GM21717 (cell line): Measurements from ENCODE around the gene MOB2.

Source experiments
- ATAC-seq: cut with Tn5 transposase; IDR thresholded peaks from one replicate; pipeline ENCODE4 v1.9.1; 2021; ENCODE audit warnings: mild to moderate bottlenecking, moderate library complexity; ENCODE audit not compliant: unreplicated experiment

MOB2 gene

GRCh38 chr11:1487851-1488574 lies 1.4 kb upstream of the MOB2 start:
- ATAC-seq: no peak

DNA sequence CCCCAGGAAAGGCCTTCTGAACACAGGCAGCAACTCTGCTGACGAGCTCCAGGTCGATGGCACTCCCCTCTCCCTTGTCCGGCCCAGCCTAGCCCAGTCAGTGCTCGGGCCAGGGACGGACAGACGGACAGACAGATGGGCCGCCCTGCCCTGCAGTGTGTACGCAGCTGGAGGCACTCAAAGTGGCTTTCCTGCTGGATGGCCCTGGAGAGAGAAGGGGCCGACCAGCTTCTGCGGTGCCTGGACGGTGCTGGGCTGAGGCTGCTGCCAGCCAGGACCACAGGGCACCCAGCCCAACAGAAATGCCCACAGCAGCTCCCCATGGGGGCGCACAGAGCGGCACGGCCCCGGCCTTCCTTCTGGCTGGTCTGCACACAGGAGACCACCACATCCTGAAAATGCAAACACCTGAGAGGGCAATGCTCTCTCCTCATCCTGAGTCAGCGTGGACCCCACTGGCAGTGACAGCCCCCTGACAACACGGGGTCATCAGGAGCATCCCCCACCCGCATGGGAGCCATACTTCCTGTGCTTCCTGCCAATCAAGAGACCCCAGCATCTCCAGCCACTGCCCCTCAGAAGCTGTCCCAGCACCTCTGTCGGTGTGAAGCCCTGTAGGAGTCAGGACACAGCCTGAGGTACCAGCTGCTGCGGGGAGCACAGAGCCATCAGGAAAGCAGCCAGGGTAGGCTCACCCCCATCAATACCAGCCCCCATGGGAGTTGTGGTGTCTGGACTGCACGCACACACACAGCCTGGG lies 692 bp upstream of the MOB2 start:
- ATAC-seq: no peak

GRCh38 chr11:1485504-1485885 lies 1.1 kb downstream of the MOB2 start:
- ATAC-seq: no peak

DNA sequence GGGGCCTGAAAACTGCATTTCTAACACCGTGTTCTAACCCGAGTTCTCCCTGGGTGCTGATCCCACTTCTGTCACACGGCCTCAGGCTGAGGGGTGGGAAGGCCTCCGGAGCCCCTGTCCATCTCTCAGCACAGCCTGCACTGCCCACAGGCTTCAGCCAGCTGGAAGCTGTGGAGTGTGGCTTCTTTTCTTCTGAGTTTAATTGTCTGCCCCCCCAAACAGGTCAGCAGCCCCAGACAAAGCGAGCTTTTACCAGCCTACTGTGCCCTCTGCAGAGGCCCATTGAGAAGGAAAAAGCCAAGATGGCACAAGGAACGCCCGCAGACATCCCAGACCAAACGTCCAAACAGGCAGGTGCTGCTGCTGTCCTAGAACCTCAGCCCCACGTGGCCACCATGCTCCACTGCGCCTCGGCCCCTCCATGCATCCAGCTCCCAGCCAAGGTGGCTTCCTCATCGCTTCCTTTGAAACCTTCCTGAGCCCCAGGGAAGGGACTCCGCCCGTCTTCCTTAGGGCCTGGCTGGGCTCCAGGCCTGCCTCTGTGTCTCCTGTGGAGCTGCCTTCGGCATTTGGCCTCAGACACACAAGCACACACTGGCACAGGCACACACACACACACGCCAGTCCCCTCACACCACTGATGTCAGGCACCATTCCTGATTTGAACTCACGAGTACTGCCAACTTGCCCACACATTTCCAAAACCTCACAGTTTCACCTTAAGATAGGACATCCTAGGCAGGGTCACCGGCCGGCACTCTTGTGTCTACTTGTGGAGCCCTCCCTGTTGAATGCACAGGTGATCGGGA lies 1.7 kb downstream of the MOB2 start:
- no peak for ATAC-seq

DNA sequence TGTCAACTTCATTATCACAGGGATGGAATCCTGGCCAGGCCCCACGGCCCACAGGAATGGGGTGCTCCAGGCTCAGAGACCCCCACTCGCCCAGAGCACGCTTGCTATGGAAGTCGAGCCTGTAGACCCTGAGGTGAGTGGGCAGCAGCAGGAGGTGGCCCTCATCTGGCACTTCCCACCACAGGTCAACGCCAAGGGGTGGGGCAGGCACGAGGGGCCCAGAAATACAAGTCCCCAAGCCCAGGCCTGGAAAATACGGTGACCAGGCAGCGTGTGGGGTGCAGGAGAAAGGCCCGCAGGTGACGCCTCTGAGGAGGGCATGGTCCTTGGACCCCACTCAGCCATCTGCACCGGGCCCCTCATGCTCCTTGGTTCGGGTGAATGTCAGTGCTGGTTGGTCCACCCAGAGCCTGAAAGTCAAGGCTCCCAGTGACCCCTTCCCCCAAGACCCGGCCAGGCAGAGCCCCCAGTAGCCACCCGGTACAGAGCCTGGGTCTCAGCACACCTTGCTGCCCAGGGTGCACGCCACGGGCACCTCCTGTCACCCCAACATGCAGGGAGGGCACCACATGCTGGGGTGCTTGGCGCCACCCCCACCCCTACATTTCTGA lies 2.4 kb downstream of the MOB2 start:
- no peak for ATAC-seq

DNA sequence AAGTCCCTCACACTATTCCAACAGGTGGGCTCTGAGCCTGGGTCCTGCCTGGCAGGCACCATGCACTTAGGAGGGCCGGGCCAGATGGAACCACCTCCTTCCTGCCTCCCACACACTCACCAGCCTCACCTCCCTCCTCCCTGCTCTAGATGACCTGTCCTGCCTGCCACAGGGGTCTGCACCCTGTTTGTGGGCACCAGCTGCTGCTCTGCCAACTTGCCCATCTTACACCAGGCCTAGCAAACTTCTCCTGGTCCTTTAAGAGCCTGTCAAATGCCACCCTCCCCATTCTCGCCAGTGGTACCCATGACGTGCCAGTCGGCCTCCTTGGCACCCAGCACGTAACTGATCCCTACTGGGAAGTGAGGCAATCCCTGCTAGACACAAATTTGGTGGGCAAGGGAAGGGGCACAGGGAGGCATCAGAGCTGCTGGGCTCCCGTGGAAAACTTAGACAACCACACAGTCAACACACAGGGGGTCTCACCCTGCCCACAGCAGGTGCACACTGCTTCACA lies 3.1 kb downstream of the MOB2 start:
- no peak for ATAC-seq

- no peak for ATAC-seq
Observed at GRCh38 chr11:1482581-1483444, 3.8 kb downstream of the MOB2 start.

- no peak for ATAC-seq
Observed at GRCh38 chr11:1481861-1482441, 4.6 kb downstream of the MOB2 start.

- no peak for ATAC-seq
Observed at GRCh38 chr11:1481483-1481825, 5.1 kb downstream of the MOB2 start.

DNA sequence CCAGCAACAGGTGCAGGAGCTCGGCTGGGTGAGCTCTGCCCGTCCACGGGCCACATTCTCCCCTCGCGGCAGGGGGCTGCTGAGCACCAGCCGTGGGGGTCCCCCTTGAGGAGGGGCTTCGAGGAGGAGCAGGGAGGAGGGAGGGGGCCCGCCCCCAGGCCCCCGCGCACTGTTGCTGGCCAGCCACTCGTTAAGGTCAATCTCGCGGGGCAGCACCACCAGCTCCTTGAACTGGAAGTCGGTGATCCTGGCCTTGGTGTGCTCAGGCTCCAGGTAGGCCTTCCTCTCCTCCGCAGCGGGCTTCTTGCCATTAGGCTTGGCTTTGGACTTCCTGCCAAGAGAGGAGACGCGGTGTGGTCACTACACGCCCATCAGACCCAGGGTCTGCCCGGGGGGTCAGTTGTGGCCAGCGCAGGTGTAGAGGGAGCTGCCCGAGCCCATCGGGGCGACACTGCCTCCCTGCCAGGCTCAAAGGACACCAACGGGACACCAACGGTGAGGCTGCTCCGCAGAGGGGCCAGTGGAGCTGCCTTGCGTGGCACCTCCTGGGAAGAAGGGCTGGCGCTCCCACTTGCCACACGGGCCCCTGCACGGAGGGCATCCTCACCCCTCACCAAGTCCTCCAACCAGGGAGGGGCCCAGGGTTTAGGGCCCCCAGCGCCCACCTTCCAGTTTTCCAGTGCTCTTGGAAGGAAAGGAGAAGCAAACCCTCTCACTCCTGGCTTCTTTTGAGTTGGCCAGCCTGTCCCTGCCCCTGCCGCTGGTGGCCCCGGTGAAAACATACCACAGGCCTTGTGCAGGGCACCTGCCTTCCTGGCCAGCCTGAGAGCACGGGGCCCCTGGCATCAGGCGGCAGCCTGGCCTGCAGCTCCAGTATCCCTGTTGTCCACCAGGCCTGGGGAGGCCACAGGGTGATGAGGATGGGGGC lies 5.8 kb downstream of the MOB2 start:
- ATAC-seq: no peak

GRCh38 chr11:1480191-1480554 lies 6.4 kb downstream of the MOB2 start:
- no peak for ATAC-seq

- ATAC-seq: no peak
Observed at GRCh38 chr11:1479678-1480118, 6.9 kb downstream of the MOB2 start.

- ATAC-seq: no peak
Observed at GRCh38 chr11:1479006-1479677, 7.4 kb downstream of the MOB2 start.

DNA sequence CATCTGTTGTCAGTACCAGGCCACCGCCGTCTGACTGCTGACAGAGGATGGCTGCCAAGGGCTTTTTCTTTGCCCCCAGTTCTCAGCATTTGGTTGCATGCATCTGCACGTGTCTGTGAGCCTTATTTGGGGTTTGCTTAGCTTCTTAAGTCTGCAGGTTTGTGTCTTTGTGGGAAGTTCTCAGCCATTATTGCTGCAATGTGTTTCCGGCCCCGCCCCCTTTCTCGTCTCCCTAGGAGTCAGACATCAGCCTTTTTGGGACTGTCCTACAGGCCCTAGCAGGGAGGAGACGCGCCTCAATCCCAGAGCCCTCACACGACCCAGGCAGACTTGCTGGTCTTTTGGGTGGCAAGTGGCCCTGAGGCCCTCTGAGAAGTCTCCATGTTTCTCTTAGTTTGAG lies 8.0 kb downstream of the MOB2 start:
- ATAC-seq: no peak

- ATAC-seq: no peak
Observed at GRCh38 chr11:1478011-1478410, 8.6 kb downstream of the MOB2 start.

- ATAC-seq: no peak
Observed at GRCh38 chr11:1476940-1477736, 9.4 kb downstream of the MOB2 start.

- ATAC-seq: no peak
Observed at GRCh38 chr11:1475841-1476240, 10.7 kb downstream of the MOB2 start.
